OCI-LY7 (cell line): ENCODE results near the gene SETBP1. TPM values are rescaled to one million over a fixed set of nuclear protein-coding genes. Genes with fewer than 3 reads are reported as not detected.

ENCODE experiments used
- BruUV-seq: library from RNA; stranded (reverse); fragments of 400-500 nt; replicated peaks from 2 replicates; lab custom pipeline; 2021; lab: Mats Ljungman, UMichigan
- CTCF ChIA-PET: fragments of 300-600 bp; sonication (Branson Sonifier 250); formaldehyde crosslinking; loops from one replicate; lab custom pipeline; 2022; ENCODE audit warnings: antibody characterized with exemption; ENCODE audit not compliant: unreplicated experiment; lab: Charles Lee
- POLR2A ChIA-PET: fragments of 300-600 bp; sonication (Branson Sonifier 250); formaldehyde crosslinking; loops from one replicate; lab custom pipeline; 2022; ENCODE audit warnings: antibody characterized with exemption; lab: Charles Lee
- DNase-seq: peaks from one replicate; pipeline ENCODE4 v3.0.0-alpha.2; 2015; ENCODE audit warnings: low spot score
- H2AFZ ChIP-seq: fragments of 200-600 bp; sonication (generic), shearing (Covaris generic); 2 replicates; pipeline ENCODE4 v1.6.1; 2014; ENCODE audit warnings: mild to moderate bottlenecking, antibody characterized with exemption, low read length, moderate library complexity
- H3K27ac ChIP-seq: fragments of 200-600 bp; sonication (generic); 2 replicates; pipeline ENCODE4 v1.5.1; 2014; ENCODE audit warnings: mixed run types, low read depth, mild to moderate bottlenecking, moderate library complexity, low read length, inconsistent platforms; ENCODE audit not compliant: poor library complexity, severe bottlenecking
- H3K36me3 ChIP-seq: fragments of 200-600 bp; sonication (generic); 2 replicates; pipeline ENCODE4 v1.6.1; 2014; ENCODE audit warnings: mild to moderate bottlenecking, antibody characterized with exemption, low read length, moderate library complexity, mixed read lengths; ENCODE audit not compliant: insufficient read depth
- H3K4me1 ChIP-seq: fragments of 200-600 bp; sonication (generic); 2 replicates; pipeline ENCODE4 v1.5.1; 2014; ENCODE audit warnings: mild to moderate bottlenecking, low read length; ENCODE audit not compliant: insufficient read depth, poor library complexity, severe bottlenecking
- H3K4me2 ChIP-seq: fragments of 200-600 bp; sonication (generic); 2 replicates; pipeline ENCODE4 v1.6.1; 2014; ENCODE audit warnings: mild to moderate bottlenecking, low read length
- H3K4me3 ChIP-seq: fragments of 200-600 bp; sonication (generic); 2 replicates; pipeline ENCODE4 v1.5.1; 2014; ENCODE audit warnings: mild to moderate bottlenecking, low read depth, low read length; ENCODE audit not compliant: poor library complexity, severe bottlenecking
- H3K79me2 ChIP-seq: fragments of 200-600 bp; sonication (generic); 2 replicates; pipeline ENCODE4 v1.6.1; 2016; ENCODE audit warnings: low read depth, mild to moderate bottlenecking, low read length, moderate library complexity, mixed read lengths; ENCODE audit not compliant: insufficient read depth
- H3K9me2 ChIP-seq: fragments of 200-600 bp; sonication (generic); 2 replicates; pipeline ENCODE4 v1.6.1; 2016; ENCODE audit warnings: mild to moderate bottlenecking, low read length, mixed read lengths; ENCODE audit not compliant: insufficient read depth
- H3K9me3 ChIP-seq: fragments of 200-600 bp; sonication (generic); 2 replicates; pipeline ENCODE4 v1.6.1; 2014; ENCODE audit warnings: mild to moderate bottlenecking, mixed run types, low read length, mixed read lengths
- H4K20me1 ChIP-seq: fragments of 200-600 bp; sonication (generic); 2 replicates; pipeline ENCODE4 v1.6.1; 2014; ENCODE audit warnings: mild to moderate bottlenecking, antibody characterized with exemption, low read length, moderate library complexity, mixed read lengths; ENCODE audit not compliant: insufficient read depth
- CTCF ChIP-seq: fragments of 200-600 bp; sonication (generic); conservative IDR thresholded peaks from 2 replicates; pipeline ENCODE4 v1.5.1; 2014; ENCODE audit warnings: mild to moderate bottlenecking, antibody characterized with exemption, low read length, moderate library complexity, mixed read lengths
- EZH2phosphoT487 ChIP-seq: fragments of 200-600 bp; sonication (generic); IDR thresholded peaks from 2 replicates; pipeline ENCODE4 v1.6.1; 2018; ENCODE audit warnings: low read depth, borderline replicate concordance, mild to moderate bottlenecking, mixed run types, antibody characterized with exemption, low read length, moderate library complexity, mixed read lengths
- intact Hi-C: fragments of 100-400 bp; cut with micrococcal nuclease; formaldehyde crosslinking; loops from one replicate; pipeline ENCODE4 v1.10.0; 2022; ENCODE audit not compliant: unreplicated experiment
- total RNA-seq, 2 experiments: library from RNA; depleted of rRNA in 1 of 2; stranded (reverse); fragments of >200 nt in 1 of 2; shearing (Covaris generic) in 1 of 2; gene quantifications; 2 replicates each; pipeline ENCODE4 v1.2.3, GENCODE V29; 2014 to 2022

Gene SETBP1
- total RNA-seq, 2 experiments from 2014 or later = 2.6 to 9.1 TPM

- no peak overlapping the region for H3K27ac ChIP-seq
- no TSS peak for BruUV-seq
- no peak for TF ChIP-seq EZH2phosphoT487
- TF ChIP-seq CTCF = no peak
- H2AFZ ChIP-seq = no peak overlapping the region
- H3K4me2 ChIP-seq = no peak overlapping the region
- H3K9me2 ChIP-seq = no peaks in the 10 kb centered on the region
- POLR2A ChIA-PET = no interaction called here
- CTCF ChIA-PET = no interaction called here
- no peaks in the 10 kb centered on the region for H4K20me1 ChIP-seq
- no peak overlapping the region for H3K4me3 ChIP-seq
- H3K79me2 ChIP-seq = no peaks in the 10 kb centered on the region
- H3K9me3 ChIP-seq = no peaks in the 10 kb centered on the region
- no peak for DNase-seq
- H3K36me3 ChIP-seq = no peaks in the 10 kb centered on the region
- intact Hi-C loops = no loop called here
- no peaks in the 10 kb centered on the region for H3K4me1 ChIP-seq
Observed at GRCh38 chr18:44638034-44638540, 42.6 kb upstream of the SETBP1 start.

- no peaks in the 10 kb centered on the region for H3K36me3 ChIP-seq
- no peaks in the 10 kb centered on the region for H3K4me1 ChIP-seq
- POLR2A ChIA-PET = no interaction called here
- H3K9me3 ChIP-seq = no peaks in the 10 kb centered on the region
- no peak overlapping the region for H3K4me3 ChIP-seq
- no peak for DNase-seq
- BruUV-seq = no TSS peak
- TF ChIP-seq CTCF = no peak
- no peak for TF ChIP-seq EZH2phosphoT487
- CTCF ChIA-PET = no interaction called here
- no peaks in the 10 kb centered on the region for H3K9me2 ChIP-seq
- no peak overlapping the region for H3K4me2 ChIP-seq
- no peak overlapping the region for H2AFZ ChIP-seq
- intact Hi-C loops = no loop called here
- no peaks in the 10 kb centered on the region for H3K79me2 ChIP-seq
- H3K27ac ChIP-seq = no peak overlapping the region
- no peaks in the 10 kb centered on the region for H4K20me1 ChIP-seq
Observed at GRCh38 chr18:44638811-44639210, 41.9 kb upstream of the SETBP1 start.

GRCh38 chr18:44643004-44643403, 37.7 kb upstream of the SETBP1 start:
- Histone ChIP-seq H3K79me2 (no peaks in the 10 kb centered on the region), H2AFZ (no peak overlapping the region), H3K9me2 (no peaks in the 10 kb centered on the region), H3K9me3 (no peaks in the 10 kb centered on the region), H3K4me1 (no peaks in the 10 kb centered on the region), H4K20me1 (no peaks in the 10 kb centered on the region), H3K4me2 (no peak overlapping the region), H3K27ac (no peak overlapping the region), H3K36me3 (no peaks in the 10 kb centered on the region), H3K4me3 (no peak overlapping the region)
- intact Hi-C loops = no loop called here
- DNase-seq = no peak
- TF ChIP-seq EZH2phosphoT487 = no peak
- TF ChIP-seq CTCF = no peak
- CTCF ChIA-PET = no interaction called here
- BruUV-seq = no TSS peak
- POLR2A ChIA-PET = no interaction called here
